Measurements from ENCODE around the gene DPAGT1. TPM values are rescaled to one million over a fixed set of nuclear protein-coding genes. Genes with fewer than 3 reads are reported as not detected.
"Not testable (repeated sequence)": the region's sequence is repeated elsewhere in the genome, so short reads cannot be mapped to it uniquely, and the experiment has no call there.

The DPAGT1 gene
- total RNA-seq, 4 donors from 2014 or later = 18.9 to 46.9 (median 27.5) TPM

GRCh38 chr11:119062779-119063178 is 38.9 kb downstream of the DPAGT1 start:
- intact Hi-C loops (cut with DNase I; ENCODE audit: low total_unique reads) = no loop called here
- TF ChIP-seq CTCF (IDR thresholded peaks at IDR 0.05) = no peak
- TF ChIP-seq POLR2A (IDR thresholded peaks at IDR 0.05) = no peak
- 47 to 71% methylated on average over 5 of the region's 5 CpGs for WGBS, 2 donors
- DNase-seq (ENCODE audit: low spot score in 2 of 2) = no peak
- H3K4me3 ChIP-seq (ENCODE audit: low read depth, poor library complexity, severe bottlenecking) = no peak overlapping the region

- intact Hi-C loops (cut with DNase I; ENCODE audit: low total_unique reads) = no loop called here
- 90 to 95% methylated on average over 3 of the region's 3 CpGs for WGBS, 2 donors
- no peak overlapping the region for H3K4me3 ChIP-seq (ENCODE audit: low read depth, poor library complexity, severe bottlenecking)
Measured at GRCh38 chr11:119061256-119061655, 40.4 kb downstream of the DPAGT1 start.

GRCh38 chr11:119059128-119059527 is 42.5 kb downstream of the DPAGT1 start:
- WGBS, 2 donors = 69 to 93% methylated on average over 3 to 23 of the region's 35 CpGs

More at GRCh38 chr11:119061256-119061655, 40.4 kb downstream of the DPAGT1 start:
- no peak for DNase-seq (ENCODE audit: low spot score in 2 of 2)
- TF ChIP-seq CTCF (IDR thresholded peaks at IDR 0.05) (no peak), POLR2A (IDR thresholded peaks at IDR 0.05) (no peak)

GRCh38 chr11:119057000-119057769 is 44.5 kb downstream of the DPAGT1 start, which contains the start of gene HYOU1:
Gene HYOU1, minus strand, starts transcription at chr11:119057205. Its CDS starts 1,045 bp downstream, at chr11:119056160.
- peak within 1 kb of the TSS; percentile 75 for H3K4me3 ChIP-seq (ENCODE audit: low read depth, poor library complexity, severe bottlenecking)
- TF ChIP-seq CTCF (IDR thresholded peaks at IDR 0.05) = peak in 1 of 3 donors; percentile 10
- TF ChIP-seq POLR2A (IDR thresholded peaks at IDR 0.05) = no peak
- 0% methylated on average over 26 to 46 of the region's 79 CpGs for WGBS, 2 donors
- intact Hi-C loops (cut with DNase I; ENCODE audit: low total_unique reads) = no loop called here
- peak; percentile 96 to 99 for DNase-seq (ENCODE audit: low spot score in 2 of 2)

More at GRCh38 chr11:119059128-119059527, 42.5 kb downstream of the DPAGT1 start:
- H3K4me3 ChIP-seq (ENCODE audit: low read depth, poor library complexity, severe bottlenecking); intact Hi-C loops (cut with DNase I; ENCODE audit: low total_unique reads); DNase-seq (ENCODE audit: low spot score in 2 of 2): not testable (repeated sequence)

GRCh38 chr11:119056421-119056999 is 45.1 kb downstream of the DPAGT1 start:
- no peak for TF ChIP-seq POLR2A (IDR thresholded peaks at IDR 0.05)
- no peak for TF ChIP-seq CTCF (IDR thresholded peaks at IDR 0.05)
- 0 to 1% methylated on average over 23 to 35 of the region's 48 CpGs for WGBS, 2 donors
- peak overlapping the region; percentile 75 for H3K4me3 ChIP-seq (ENCODE audit: low read depth, poor library complexity, severe bottlenecking)
- intact Hi-C loops (cut with DNase I; ENCODE audit: low total_unique reads) = no loop called here
- peak; percentile 24 to 90 for DNase-seq (ENCODE audit: low spot score in 2 of 2)

GRCh38 chr11:119055901-119056300 is 45.8 kb downstream of the DPAGT1 start:
- intact Hi-C loops (cut with DNase I; ENCODE audit: low total_unique reads) = no loop called here

More at GRCh38 chr11:119055901-119056300, 45.8 kb downstream of the DPAGT1 start:
- H3K4me3 ChIP-seq (ENCODE audit: low read depth, poor library complexity, severe bottlenecking) = peak overlapping the region; percentile 75
- TF ChIP-seq CTCF (IDR thresholded peaks at IDR 0.05) (no peak), POLR2A (IDR thresholded peaks at IDR 0.05) (no peak)
- 46 to 47% methylated on average over 6 of the region's 6 CpGs for WGBS, 2 donors
- no peak for DNase-seq (ENCODE audit: low spot score in 2 of 2)
